ENCODE results near the gene KCNQ2.

DNA sequence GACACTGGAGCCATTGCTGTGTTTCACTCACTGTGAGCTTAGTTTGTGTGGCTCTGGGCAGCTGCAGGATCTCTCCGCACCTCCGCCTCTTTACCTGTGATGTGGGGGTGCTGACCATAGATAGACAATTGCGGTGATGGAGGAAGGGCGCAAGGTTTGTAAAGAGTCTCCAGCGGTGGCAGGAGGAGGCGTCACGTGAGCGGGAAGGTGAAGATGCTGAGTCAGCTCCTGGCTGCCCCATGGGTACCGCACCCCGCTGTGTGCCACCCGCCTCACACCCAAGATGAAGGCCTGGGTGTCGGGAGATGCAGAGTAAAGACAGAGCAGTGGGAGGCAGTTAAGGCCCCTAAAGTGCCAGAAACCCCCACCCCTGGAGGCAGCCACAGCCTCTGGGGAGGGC is 9.0 kb upstream of the KCNQ2 start:
- TF ChIP-seq, protein P1, sequence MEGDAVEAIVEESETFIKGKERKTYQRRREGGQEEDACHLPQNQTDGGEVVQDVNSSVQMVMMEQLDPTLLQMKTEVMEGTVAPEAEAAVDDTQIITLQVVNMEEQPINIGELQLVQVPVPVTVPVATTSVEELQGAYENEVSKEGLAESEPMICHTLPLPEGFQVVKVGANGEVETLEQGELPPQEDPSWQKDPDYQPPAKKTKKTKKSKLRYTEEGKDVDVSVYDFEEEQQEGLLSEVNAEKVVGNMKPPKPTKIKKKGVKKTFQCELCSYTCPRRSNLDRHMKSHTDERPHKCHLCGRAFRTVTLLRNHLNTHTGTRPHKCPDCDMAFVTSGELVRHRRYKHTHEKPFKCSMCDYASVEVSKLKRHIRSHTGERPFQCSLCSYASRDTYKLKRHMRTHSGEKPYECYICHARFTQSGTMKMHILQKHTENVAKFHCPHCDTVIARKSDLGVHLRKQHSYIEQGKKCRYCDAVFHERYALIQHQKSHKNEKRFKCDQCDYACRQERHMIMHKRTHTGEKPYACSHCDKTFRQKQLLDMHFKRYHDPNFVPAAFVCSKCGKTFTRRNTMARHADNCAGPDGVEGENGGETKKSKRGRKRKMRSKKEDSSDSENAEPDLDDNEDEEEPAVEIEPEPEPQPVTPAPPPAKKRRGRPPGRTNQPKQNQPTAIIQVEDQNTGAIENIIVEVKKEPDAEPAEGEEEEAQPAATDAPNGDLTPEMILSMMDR (IDR thresholded peaks at IDR 0.05; ENCODE audit: low read depth, low read length) = no peak
- TF ChIP-seq EZH2phosphoT487 (IDR thresholded peaks at IDR 0.05; ENCODE audit: low read depth) = no peak

Measured in OCI-LY3 (cell line).